ENCODE results near the gene ADAMTSL3.

The ADAMTSL3 gene

DNA sequence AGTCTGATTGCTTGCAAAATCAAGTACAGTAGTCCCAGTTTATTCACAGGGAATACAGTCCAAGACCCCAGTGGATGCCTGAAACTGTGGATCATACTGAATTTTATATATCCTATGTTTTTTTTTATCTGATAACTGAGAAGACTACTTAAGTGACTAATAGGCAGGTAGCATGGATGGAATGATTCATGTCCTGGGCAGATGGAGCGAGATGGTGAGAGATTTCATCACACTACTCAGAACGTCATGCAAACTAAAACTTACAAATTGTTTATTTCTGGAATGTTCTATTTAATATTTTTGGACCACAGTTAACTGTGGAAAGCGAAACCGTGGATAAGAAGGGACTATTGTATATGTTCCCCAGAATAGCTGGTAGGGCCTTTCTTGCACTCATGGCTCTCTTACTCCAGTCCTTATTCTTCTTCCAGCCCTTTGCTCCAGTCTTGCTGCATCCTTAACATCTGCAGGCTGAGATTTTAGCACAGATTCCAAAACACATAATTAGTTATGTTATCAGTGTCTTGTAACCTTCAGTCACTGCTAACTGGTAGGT is 290.0 kb downstream of the ADAMTSL3 start:
- no peak for TF ChIP-seq CTCF (IDR thresholded peaks at IDR 0.05)

GRCh38 chr15:83947156-83947555 is 293.2 kb downstream of the ADAMTSL3 start:
- Histone ChIP-seq H2AFZ (no peak overlapping the region), H3K4me2 (ENCODE audit: low read length) (no peak overlapping the region), H3K4me3 (ENCODE audit: low read depth, low read length) (no peak overlapping the region), H3K9ac (no peak overlapping the region), H3K27ac (no peak overlapping the region), H3K36me3 (ENCODE audit: control insufficient read depth, insufficient read depth, low read length) (no peaks in the 10 kb centered on the region), H3K4me1 (no peaks in the 10 kb centered on the region), H3K79me2 (no peaks in the 10 kb centered on the region), H3K27me3 (ENCODE audit: control insufficient read depth, insufficient read depth, low read length) (no peaks in the 10 kb centered on the region), H3K9me3 (ENCODE audit: control insufficient read depth, low read length) (no peaks in the 10 kb centered on the region)
- no peak for TF ChIP-seq CTCF (IDR thresholded peaks at IDR 0.05)

More for the DNA sequence above, 290.0 kb downstream of the ADAMTSL3 start:
- Histone ChIP-seq H3K9ac (no peak overlapping the region), H3K79me2 (no peaks in the 10 kb centered on the region), H3K4me2 (ENCODE audit: low read length) (no peak overlapping the region), H2AFZ (no peak overlapping the region), H3K27ac (no peak overlapping the region), H3K27me3 (ENCODE audit: control insufficient read depth, insufficient read depth, low read length) (no peaks in the 10 kb centered on the region), H3K4me3 (ENCODE audit: low read depth, low read length) (no peak overlapping the region), H3K4me1 (no peaks in the 10 kb centered on the region), H3K9me3 (ENCODE audit: control insufficient read depth, low read length) (no peaks in the 10 kb centered on the region), H3K36me3 (ENCODE audit: control insufficient read depth, insufficient read depth, low read length) (no peaks in the 10 kb centered on the region)

- TF ChIP-seq CTCF (IDR thresholded peaks at IDR 0.05), result no peak
- Histone ChIP-seq H3K27me3 (ENCODE audit: control insufficient read depth, insufficient read depth, low read length) (no peaks in the 10 kb centered on the region), H3K79me2 (no peaks in the 10 kb centered on the region), H3K4me1 (no peaks in the 10 kb centered on the region), H3K9ac (no peak overlapping the region), H2AFZ (no peak overlapping the region), H3K4me3 (ENCODE audit: low read depth, low read length) (no peak overlapping the region), H3K36me3 (ENCODE audit: control insufficient read depth, insufficient read depth, low read length) (no peaks in the 10 kb centered on the region), H3K9me3 (ENCODE audit: control insufficient read depth, low read length) (no peaks in the 10 kb centered on the region), H3K4me2 (ENCODE audit: low read length) (no peak overlapping the region), H3K27ac (no peak overlapping the region)
Measured at GRCh38 chr15:83954506-83954905, 300.6 kb downstream of the ADAMTSL3 start.

DNA sequence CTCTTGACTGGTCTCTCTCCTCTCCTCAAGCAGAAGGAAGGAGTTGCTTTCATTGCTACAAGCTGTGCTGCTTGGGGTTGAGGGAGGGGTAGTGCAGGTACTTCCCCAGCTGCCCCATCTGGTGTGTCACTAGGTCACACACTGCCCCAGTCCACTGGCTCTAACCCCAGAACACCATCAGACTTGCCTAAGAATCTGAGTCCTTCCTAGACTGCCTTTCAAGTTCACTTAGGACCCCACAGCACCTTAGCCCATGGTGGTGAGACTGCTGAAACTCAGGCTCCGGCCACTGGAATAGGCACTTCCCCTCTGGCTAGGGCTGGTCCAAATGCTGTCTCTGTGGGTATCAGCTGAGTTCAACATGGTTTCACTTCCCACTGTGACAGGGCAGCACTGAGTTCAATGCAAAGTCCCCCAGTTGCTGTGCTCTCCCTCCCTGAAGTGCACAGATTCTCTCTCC is 301.9 kb downstream of the ADAMTSL3 start:
- Histone ChIP-seq H3K9ac (no peak overlapping the region), H3K36me3 (ENCODE audit: control insufficient read depth, insufficient read depth, low read length) (no peaks in the 10 kb centered on the region)
- TF ChIP-seq CTCF (IDR thresholded peaks at IDR 0.05), result no peak

DNA sequence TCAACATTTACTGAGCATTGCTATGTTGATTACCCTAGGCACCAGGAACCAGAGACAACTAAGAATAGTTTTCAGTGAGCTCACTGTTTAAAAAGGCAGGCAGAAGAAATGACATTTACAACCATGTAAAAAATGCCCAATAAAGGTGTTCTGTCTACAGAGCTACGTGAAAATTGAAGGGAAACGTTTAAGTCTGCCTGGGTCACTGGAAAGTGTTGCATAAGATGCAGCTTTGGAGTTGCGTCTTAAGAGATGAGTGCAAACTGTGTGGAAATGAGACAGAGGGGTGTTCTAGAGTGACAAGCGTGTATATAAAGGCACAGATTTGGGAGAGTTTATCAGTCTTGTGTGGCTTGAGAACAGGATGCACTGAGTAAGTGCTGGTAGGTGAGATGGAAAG is 303.0 kb downstream of the ADAMTSL3 start:
- no peak overlapping the region for H3K4me2 ChIP-seq (ENCODE audit: low read length)
- H3K36me3 ChIP-seq (ENCODE audit: control insufficient read depth, insufficient read depth, low read length), result no peaks in the 10 kb centered on the region
- no peak for TF ChIP-seq CTCF (IDR thresholded peaks at IDR 0.05)
- no peaks in the 10 kb centered on the region for H3K9me3 ChIP-seq (ENCODE audit: control insufficient read depth, low read length)
- no peak overlapping the region for H3K4me3 ChIP-seq (ENCODE audit: low read depth, low read length)
- H3K9ac ChIP-seq, result no peak overlapping the region
- H3K79me2 ChIP-seq, result no peaks in the 10 kb centered on the region
- no peaks in the 10 kb centered on the region for H3K4me1 ChIP-seq
- H3K27me3 ChIP-seq (ENCODE audit: control insufficient read depth, insufficient read depth, low read length), result no peaks in the 10 kb centered on the region
- H3K27ac ChIP-seq, result no peak overlapping the region
- no peak overlapping the region for H2AFZ ChIP-seq

More for the DNA sequence above, 301.9 kb downstream of the ADAMTSL3 start:
- H3K27ac ChIP-seq, result no peak overlapping the region
- H3K4me3 ChIP-seq (ENCODE audit: low read depth, low read length), result no peak overlapping the region
- no peaks in the 10 kb centered on the region for H3K4me1 ChIP-seq
- no peak overlapping the region for H3K4me2 ChIP-seq (ENCODE audit: low read length)
- no peaks in the 10 kb centered on the region for H3K79me2 ChIP-seq
- H2AFZ ChIP-seq, result no peak overlapping the region
- H3K27me3 ChIP-seq (ENCODE audit: control insufficient read depth, insufficient read depth, low read length), result no peaks in the 10 kb centered on the region
- no peaks in the 10 kb centered on the region for H3K9me3 ChIP-seq (ENCODE audit: control insufficient read depth, low read length)
